Tibial nerve (tissue), 4 donors: Measurements from ENCODE around the gene KCNJ13. TPM values are rescaled to one million over a fixed set of nuclear protein-coding genes. Genes with fewer than 3 reads are reported as not detected.

Experiments
- DNase-seq, 2 donors: peaks; one replicate each; pipeline ENCODE4 v3.0.0-alpha.2; 2019; ENCODE audit warnings: low spot score in 2 of 2
- H3K27ac ChIP-seq, 4 donors: fragments of 200-600 bp; sonication (generic) in 3 of 4; one replicate each; pipeline ENCODE4 v1.5.1; 2017 to 2019; ENCODE audit warnings: mild to moderate bottlenecking in 1 of 4
- H3K27me3 ChIP-seq, 2 donors: fragments of 200-600 bp; sonication (generic) in 1 of 2; one replicate each; pipeline versions ENCODE4 v1.5.1 to v1.6.0; 2017 to 2019
- H3K36me3 ChIP-seq, 3 donors: fragments of 200-600 bp; sonication (generic); one replicate each; pipeline ENCODE4 v1.5.1; 2018 to 2019
- H3K4me1 ChIP-seq, 4 donors: fragments of 200-600 bp; sonication (generic) in 3 of 4; one replicate each; pipeline ENCODE4 v1.5.1; 2017 to 2019
- H3K4me3 ChIP-seq, 4 donors: fragments of 200-600 bp; sonication (generic) in 3 of 4; one replicate each; pipeline ENCODE4 v1.5.1; 2017 to 2019; ENCODE audit warnings: mild to moderate bottlenecking in 1 of 4, moderate library complexity in 1 of 4
- H3K9me3 ChIP-seq, 4 donors: fragments of 200-600 bp; sonication (generic) in 3 of 4; one replicate each; pipeline ENCODE4 v1.5.1; 2017 to 2019
- EP300 ChIP-seq, 2 donors: sonication (generic); formaldehyde crosslinking; IDR thresholded peaks; one replicate each; pipeline ENCODE4 v1.6.1; 2017; ENCODE audit warnings: antibody characterized with exemption in 2 of 2, mild to moderate bottlenecking in 1 of 2
- POLR2A ChIP-seq, 2 donors: fragments of 450-650 bp; IDR thresholded peaks; one replicate each; pipeline ENCODE4 v1.6.1; 2017; ENCODE audit warnings: antibody characterized with exemption in 2 of 2, mild to moderate bottlenecking in 2 of 2, moderate library complexity in 2 of 2
- WGBS, 2 donors: methylation state at CpG; one replicate each; pipeline ENCODE4 v1.1.5; 2018; 5-methylcytosine and 5-hydroxymethylcytosine counted together
- total RNA-seq, 4 donors: library from RNA; depleted of rRNA; stranded (reverse); fragments of >200 nt; gene quantifications; one replicate each; pipeline ENCODE4 v1.1.0, GENCODE V29; 2016
- TF ChIP-seq, protein P1 (sequence below), 5 experiments: fragments of 200-600 bp in 3 of 5; fragments of 450-650 bp in 2 of 5; sonication (generic) in 3 of 5; IDR thresholded peaks; one replicate each; pipeline ENCODE4 v1.5.1; 2016 to 2019; ENCODE audit warnings: antibody characterized with exemption in 5 of 5, mild to moderate bottlenecking in 3 of 5, moderate library complexity in 2 of 5

The KCNJ13 gene
- total RNA-seq, 4 donors from 2014 or later = not detected

DNA sequence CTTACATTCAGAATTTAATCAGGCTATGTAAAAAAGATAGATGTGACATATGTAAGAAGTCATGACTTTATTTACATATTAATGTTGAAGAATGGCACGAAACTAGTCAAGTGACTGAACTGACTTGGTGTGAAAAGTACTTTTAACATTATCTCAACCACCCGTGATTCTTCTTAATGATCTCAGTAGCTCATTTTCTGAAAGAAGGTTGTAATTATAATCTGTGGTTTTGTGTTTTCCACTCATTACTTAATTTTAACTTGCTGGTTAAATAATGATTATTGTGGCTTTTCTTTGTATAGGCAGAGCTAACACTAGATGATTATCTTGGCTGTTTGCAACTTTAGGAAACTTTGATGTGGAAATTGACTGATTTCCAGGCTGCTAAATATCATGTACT lies 18.5 kb downstream of the KCNJ13 start:
- 73 to 77% methylated on average over 2 of the region's 2 CpGs for WGBS, 2 donors
- H3K36me3 ChIP-seq = peaks cover 0 to 45% (median 0%) of the 10 kb centered on the region in 3 donors
- no peaks in the 10 kb centered on the region for H3K4me1 ChIP-seq

DNA sequence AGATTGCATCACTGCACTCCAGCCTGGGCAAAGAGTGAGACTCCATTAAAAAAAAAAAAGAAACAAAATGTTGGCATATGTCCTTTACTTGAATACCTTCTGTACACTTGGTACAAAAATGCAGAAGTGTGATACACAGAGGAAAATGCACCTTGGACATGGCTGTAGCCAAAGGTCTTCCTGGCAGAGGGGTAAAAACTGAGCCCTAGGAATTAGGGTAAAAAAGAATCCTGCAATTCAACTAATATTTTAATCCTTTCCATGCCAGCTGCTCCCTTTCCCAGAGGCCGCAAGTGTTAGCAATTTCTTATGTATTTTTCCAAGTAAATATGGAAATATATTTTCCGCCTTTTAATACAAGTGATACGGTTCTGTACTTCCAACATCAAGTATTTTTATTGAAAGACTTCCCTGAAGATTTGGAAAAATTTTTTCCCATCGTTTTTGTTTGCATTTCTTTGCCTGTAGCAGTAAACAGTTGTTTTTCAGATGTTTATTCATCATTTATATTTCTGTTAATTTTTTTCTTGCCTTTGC lies 26.2 kb downstream of the KCNJ13 start:
- Histone ChIP-seq H3K27me3 (no peaks in the 10 kb centered on the region), H3K9me3 (no peaks in the 10 kb centered on the region), H3K4me1 (no peaks in the 10 kb centered on the region), H3K36me3 (peaks cover 0 to 64% (median 19%) of the 10 kb centered on the region in 3 donors), H3K4me3 (no peak overlapping the region), H3K27ac (no peak overlapping the region)
- DNase-seq = no peak
- 77 to 84% methylated on average over 4 of the region's 4 CpGs for WGBS, 2 donors
- no peak for TF ChIP-seq EP300 (IDR thresholded peaks at IDR 0.05)
- TF ChIP-seq, protein P1, sequence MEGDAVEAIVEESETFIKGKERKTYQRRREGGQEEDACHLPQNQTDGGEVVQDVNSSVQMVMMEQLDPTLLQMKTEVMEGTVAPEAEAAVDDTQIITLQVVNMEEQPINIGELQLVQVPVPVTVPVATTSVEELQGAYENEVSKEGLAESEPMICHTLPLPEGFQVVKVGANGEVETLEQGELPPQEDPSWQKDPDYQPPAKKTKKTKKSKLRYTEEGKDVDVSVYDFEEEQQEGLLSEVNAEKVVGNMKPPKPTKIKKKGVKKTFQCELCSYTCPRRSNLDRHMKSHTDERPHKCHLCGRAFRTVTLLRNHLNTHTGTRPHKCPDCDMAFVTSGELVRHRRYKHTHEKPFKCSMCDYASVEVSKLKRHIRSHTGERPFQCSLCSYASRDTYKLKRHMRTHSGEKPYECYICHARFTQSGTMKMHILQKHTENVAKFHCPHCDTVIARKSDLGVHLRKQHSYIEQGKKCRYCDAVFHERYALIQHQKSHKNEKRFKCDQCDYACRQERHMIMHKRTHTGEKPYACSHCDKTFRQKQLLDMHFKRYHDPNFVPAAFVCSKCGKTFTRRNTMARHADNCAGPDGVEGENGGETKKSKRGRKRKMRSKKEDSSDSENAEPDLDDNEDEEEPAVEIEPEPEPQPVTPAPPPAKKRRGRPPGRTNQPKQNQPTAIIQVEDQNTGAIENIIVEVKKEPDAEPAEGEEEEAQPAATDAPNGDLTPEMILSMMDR (IDR thresholded peaks at IDR 0.05) = no peak
- no peak for TF ChIP-seq POLR2A (IDR thresholded peaks at IDR 0.05)

More for the DNA sequence above, 18.5 kb downstream of the KCNJ13 start:
- Histone ChIP-seq H3K4me3 (no peak overlapping the region), H3K27ac (no peak overlapping the region), H3K27me3 (no peaks in the 10 kb centered on the region), H3K9me3 (no peaks in the 10 kb centered on the region)
- no peak for DNase-seq
- TF ChIP-seq POLR2A (IDR thresholded peaks at IDR 0.05) (no peak), EP300 (IDR thresholded peaks at IDR 0.05) (no peak)
- TF ChIP-seq, protein P1 (IDR thresholded peaks at IDR 0.05) = no peak

DNA sequence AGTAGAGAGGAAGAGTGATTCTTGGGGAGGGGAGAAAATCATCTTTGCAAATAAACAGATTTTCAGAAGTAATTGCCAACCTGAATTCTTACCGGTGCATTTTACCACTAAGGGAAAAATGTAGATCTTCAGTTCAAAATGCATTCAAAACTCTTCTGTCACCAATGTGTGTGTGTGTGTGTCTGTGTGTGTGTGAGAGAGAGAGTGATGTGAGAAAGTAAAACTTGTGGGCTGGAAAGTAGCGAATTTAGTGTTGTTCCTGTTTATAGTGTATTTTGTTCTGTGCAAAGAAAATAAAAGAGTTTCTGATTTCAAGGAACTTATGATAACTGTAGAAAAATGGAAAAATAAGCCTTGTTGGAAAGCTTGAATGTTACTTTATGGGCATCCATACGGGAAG lies 27.0 kb downstream of the KCNJ13 start:
- no peak overlapping the region for H3K4me3 ChIP-seq
- no peaks in the 10 kb centered on the region for H3K9me3 ChIP-seq
- no peaks in the 10 kb centered on the region for H3K4me1 ChIP-seq
- H3K36me3 ChIP-seq = peaks cover 0 to 62% (median 19%) of the 10 kb centered on the region in 3 donors
- no peak overlapping the region for H3K27ac ChIP-seq
- no peaks in the 10 kb centered on the region for H3K27me3 ChIP-seq
- WGBS, 2 donors = 89 to 90% methylated on average over 3 of the region's 3 CpGs
- TF ChIP-seq, protein P1 (IDR thresholded peaks at IDR 0.05) = no peak
- TF ChIP-seq POLR2A (IDR thresholded peaks at IDR 0.05) = no peak
- TF ChIP-seq EP300 (IDR thresholded peaks at IDR 0.05) = no peak
- no peak for DNase-seq

DNA sequence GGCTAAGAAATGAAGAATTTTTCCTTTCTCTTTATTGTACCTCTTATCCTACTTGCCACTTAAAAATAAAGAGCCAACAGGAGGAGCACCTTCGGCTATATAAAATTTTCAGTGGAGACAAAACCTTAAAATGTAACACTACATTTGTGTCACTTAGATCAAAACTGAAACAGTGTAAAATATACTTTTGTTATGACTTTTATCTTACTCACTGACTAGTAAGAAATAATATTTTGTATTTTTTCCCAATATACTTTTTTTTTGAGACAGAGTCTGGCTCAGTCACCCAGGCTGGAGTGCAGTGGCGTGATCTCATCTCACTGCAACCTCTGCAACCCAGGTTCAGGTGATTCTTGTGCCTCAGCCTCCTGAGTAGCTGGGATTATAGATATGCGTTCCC lies 28.3 kb downstream of the KCNJ13 start:
- no peak for DNase-seq
- H3K36me3 ChIP-seq = peaks cover 0 to 56% (median 19%) of the 10 kb centered on the region in 3 donors

DNA sequence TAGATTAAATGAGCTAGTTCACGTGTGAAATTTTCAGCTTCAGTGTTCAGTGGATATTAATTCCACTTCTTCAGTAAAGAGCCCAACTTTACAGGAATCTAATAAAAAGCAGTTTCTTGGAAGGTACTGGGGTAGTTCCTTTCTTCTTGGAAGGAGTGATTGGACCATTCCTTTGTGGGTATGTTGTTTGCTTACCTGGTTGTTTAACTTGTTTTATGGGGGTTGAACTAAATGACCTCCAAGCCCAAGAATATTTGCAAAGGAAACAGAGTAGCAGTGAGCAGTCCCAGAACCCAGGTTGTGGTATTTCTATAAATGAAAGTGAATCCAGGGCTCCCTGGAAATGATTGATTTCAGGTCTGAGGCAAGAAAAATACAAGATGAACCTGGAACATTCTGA lies 31.4 kb downstream of the KCNJ13 start:
- Histone ChIP-seq H3K36me3 (peaks cover 0 to 33% (median 14%) of the 10 kb centered on the region in 3 donors), H3K27ac (no peak overlapping the region), H3K4me3 (no peak overlapping the region), H3K4me1 (no peaks in the 10 kb centered on the region), H3K9me3 (no peaks in the 10 kb centered on the region), H3K27me3 (no peaks in the 10 kb centered on the region)
- WGBS, 2 donors = 76 to 86% methylated on average over 1 of the region's 1 CpG
- DNase-seq = no peak
- TF ChIP-seq POLR2A (IDR thresholded peaks at IDR 0.05) = no peak
- TF ChIP-seq, protein P1 (IDR thresholded peaks at IDR 0.05) = no peak
- no peak for TF ChIP-seq EP300 (IDR thresholded peaks at IDR 0.05)

More for the DNA sequence above, 28.3 kb downstream of the KCNJ13 start:
- Histone ChIP-seq H3K4me1 (no peaks in the 10 kb centered on the region), H3K4me3 (no peak overlapping the region), H3K9me3 (no peaks in the 10 kb centered on the region), H3K27ac (no peak overlapping the region), H3K27me3 (no peaks in the 10 kb centered on the region)
- 95 to 96% methylated on average over 3 of the region's 3 CpGs for WGBS, 2 donors
- TF ChIP-seq EP300 (IDR thresholded peaks at IDR 0.05) = no peak
- TF ChIP-seq, protein P1 (IDR thresholded peaks at IDR 0.05) = no peak
- TF ChIP-seq POLR2A (IDR thresholded peaks at IDR 0.05) = no peak
